GM19324 (cell line): ENCODE measurements around the gene FNTB.

Source experiments
- ATAC-seq: cut with Tn5 transposase; IDR thresholded peaks from one replicate; pipeline ENCODE4 v1.9.1; 2021; ENCODE audit warnings: mild to moderate bottlenecking, moderate library complexity; ENCODE audit not compliant: unreplicated experiment, low FRiP score

The FNTB gene

DNA sequence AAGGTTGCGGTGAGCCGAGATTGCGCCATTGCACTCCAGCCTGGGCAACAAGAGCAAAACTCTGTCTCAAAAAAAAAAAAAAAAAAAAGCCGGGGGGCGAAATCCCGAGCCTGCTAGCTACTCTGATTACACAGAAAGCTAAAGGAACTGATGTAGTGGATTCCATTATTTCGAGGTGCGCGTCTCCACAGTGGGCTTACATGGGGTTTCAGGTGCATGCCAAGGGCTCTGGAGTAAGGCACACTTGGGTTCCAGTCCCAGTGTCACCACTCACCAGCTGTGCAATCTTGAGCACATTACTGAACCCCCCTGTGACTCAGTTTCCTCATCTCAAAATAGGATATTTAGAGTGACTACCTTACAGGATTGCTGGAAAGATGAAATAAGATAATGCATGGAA, 12.9 kb upstream of the FNTB start:
- no peak for ATAC-seq

DNA sequence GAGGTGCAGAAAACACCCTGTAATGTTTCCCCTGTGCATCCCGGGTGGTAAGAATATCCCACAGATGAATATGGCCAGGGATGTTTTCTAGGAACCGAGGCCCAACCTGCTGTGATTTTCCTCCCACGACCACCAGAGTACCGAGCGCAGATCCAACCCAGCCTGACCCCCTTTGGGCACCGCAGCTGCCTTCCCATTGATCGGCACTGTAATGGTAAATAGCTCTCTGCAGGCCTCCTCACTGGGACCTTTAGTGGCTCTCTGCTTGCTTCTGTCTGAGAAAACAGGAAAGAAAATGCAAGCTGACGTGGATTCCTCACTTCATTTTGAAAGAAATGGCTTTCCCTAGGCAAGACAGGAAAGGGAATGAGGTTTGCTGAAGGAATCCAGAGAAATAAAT, 12.1 kb upstream of the FNTB start:
- ATAC-seq: no peak

DNA sequence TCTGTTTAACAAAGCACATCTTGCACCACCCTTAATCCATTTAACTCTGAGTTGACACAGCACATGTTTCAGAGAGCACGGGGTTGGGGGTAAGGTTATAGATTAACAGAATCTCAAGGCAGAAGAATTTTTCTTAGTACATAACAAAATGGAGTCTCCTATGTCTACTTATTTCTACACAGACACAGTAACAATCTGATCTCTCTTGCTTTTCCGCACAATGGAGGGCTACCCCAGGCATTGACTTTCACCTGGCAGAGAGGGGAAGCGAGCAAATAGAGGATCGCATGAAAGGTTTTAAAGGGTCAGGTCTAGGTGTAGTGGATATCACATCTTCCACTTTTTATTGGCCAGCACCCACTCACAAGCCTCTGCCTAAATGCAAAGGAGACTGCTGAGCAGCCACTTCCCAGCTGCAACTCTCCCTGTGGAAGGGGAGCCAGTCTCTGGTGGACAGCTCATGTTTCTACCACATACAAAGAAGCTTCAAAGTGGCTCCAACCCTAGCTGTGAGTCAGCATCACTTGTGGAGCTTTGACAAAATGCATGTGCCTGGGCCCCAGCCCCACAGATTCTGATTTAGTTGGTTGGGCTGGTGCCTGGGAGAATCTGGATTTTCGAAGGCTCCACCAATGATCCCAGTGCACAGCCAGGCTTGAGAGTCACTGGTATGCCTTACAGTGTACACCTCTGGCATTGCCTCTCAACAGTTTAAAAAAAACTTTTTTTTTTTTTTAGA, 7.2 kb upstream of the FNTB start:
- no peak for ATAC-seq

DNA sequence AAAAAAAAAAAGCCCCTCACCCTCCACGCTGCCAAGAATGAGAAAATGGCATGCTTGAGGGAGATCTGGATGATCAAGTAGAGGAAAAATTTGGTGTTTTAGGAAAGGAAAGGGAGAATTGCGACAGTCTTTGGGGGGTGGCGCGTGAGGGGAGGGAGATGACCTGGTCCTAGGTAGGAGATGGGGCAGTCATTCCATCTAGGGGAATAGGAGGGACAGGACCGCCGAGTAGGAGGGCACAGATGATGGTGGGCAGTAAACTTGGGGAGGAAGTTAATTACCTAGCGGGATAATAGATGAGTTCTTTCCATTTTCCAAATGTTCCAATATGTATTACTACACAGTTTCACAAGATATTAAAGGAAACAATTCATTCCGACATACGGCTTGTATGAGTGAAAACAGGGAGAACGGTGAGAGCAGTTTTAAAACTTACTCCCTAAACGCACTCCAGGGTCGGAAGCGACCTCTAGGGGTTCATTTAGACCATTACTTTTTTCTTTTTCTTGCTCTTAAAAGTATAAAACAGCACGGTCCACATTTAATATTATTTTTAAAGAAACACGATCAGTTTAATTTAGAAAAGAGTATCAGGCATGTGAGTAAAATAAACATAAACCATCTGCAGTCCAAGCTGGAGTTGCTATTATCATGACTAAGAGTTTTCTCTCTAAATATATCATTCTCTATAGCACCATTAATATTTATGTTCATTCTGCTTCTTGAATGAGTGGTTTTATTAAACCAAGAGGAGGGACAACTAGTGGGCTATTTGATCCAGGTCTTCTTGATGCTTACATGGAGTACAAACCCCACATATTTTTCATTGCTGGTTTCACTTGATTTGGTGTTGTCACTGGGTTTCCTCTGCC, 3.0 kb upstream of the FNTB start:
- ATAC-seq: no peak

DNA sequence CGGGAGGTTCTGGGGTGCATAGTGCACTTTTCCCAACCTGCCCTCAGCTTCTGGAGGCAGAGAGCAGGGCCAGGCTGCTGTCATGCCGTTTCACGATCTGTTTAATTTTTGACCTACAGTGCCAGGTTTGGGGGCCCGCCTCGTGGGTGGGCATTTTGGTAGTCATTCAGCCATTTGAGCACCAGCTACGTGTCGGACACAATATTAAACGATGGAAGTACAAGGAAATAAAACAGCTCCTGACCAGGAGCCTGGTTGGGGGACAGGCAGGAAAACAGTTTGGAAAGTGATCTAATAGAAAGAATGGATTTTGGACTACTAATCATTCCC, 708 bp downstream of the FNTB start:
- no peak for ATAC-seq

DNA sequence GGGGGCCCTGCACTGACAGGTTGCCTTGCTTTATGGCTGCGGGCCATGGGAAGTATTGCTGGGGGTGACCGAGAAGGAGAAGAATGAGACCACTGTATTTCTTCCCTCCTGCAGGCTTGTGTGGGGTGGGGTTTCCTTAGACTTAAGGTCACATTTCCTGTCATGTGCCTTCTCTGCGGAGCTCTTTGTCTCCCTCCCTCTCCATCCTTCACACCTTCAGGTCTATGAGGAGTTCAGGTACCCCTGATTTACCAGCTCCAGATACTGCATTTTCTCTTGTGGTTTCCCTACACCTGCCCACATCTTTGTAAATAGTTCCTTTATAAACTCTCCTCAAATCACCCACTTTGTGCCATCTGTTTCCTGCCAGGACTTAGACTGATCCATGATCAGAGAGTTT, 3.6 kb downstream of the FNTB start:
- ATAC-seq: no peak

DNA sequence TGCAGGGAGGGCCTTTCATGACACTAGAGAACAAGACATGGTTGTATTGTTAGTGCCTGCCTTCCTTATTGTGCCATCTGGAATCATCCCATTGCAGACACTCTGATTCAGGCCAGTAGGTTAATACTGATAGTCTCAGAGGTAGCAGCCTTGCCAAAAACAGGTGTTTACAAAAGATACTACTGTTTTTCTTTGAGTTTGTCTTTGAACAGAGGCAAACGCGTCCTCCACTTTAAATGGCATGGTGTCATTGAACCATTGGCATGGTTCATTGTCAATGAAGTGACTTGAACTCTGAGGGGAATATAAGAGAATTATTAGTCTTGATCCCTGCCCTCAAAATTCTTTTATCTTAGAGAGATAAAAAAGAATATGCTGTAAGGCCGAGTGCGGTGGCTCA, 4.2 kb downstream of the FNTB start:
- ATAC-seq: no peak

DNA sequence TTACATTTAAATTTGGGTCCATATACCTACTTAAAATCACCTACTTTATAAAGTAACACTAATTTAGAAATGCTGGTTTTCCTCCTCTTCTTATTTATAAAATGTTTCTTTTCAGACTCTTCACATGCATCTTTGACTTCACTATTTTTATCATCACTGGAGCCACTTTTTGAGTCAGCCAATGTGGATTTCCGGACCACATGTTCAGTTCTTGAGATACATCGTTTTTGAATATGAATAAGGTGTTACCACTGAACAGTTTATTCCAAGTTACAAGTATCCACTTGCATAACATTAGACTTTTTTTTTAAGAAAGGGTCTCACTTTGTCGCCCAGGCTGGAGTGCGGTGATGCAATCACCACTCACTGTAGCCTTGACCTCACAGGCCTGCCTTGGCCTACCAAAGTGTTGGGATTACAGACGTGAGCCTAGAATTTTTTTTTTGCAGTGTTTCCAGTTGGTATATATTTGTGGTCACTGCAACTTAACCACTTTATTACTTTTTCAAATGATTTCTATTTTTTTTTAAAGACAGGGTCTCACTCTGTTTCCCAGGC, 5.7 kb downstream of the FNTB start:
- no peak for ATAC-seq

DNA sequence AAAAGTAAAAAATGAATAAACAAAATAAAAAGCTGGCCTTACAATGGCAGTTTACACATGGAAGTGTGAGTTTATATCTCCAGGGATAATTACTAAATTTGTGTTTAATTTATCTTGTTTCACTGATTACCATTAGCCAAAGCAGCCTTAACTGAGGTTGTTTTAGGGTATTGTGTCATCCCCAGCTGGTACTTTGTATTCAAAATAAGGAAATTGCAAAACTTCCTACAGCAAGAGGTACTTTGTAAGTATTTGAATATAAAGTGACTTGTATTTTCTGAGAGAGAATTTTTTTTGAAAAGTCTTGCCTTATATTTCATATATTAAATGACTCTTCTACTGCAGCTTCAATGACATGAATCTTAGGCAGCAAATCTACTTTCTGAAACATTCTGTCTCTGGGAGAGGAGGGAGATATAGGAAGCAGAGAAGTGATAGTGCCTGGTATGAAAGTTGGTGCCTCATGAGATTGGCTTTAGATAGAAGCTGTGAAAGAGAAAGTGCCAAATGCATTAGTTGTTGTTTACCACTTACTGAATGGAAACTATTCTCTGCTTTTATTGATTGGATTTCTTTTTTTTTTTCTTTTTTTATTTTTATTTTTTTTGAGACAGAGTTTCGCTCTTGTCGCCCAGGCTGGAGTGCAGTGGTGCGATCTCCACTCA, 6.7 kb downstream of the FNTB start:
- ATAC-seq: no peak

DNA sequence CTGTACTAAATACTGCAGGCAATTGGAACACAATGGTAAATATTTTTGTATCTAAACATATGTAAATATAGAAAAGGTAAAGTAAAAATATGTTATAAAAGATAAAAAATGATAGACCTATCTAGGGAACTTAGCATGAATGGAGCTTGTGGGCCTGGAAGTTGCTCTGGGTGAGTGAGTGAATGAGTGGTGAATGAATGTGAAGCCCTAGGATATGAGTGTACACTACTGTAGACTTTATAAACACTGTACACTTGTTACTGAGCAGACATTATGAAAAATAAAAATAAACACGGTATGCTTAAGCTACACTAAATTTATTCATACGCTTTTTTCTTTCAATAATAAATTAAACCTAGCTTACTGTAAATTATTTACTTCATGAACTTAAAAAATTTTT, 7.8 kb downstream of the FNTB start:
- no peak for ATAC-seq

DNA sequence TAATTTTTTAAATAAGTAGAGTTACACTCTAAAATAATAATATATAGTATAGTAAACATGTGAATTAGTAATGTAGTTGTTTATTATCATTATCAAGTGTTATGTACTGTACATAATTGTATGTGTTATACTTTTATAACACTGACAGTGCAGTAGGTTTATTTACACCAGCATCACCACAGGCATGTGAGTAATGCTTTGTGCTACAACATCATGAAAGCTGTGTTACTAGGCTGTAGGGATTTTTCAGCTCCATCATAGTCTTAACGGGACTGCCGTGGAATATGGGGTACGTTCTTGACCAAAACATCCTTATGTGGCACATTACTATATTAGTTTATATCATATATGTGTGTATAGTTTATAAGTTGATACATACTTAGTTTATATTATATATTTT, 8.6 kb downstream of the FNTB start:
- ATAC-seq: no peak

DNA sequence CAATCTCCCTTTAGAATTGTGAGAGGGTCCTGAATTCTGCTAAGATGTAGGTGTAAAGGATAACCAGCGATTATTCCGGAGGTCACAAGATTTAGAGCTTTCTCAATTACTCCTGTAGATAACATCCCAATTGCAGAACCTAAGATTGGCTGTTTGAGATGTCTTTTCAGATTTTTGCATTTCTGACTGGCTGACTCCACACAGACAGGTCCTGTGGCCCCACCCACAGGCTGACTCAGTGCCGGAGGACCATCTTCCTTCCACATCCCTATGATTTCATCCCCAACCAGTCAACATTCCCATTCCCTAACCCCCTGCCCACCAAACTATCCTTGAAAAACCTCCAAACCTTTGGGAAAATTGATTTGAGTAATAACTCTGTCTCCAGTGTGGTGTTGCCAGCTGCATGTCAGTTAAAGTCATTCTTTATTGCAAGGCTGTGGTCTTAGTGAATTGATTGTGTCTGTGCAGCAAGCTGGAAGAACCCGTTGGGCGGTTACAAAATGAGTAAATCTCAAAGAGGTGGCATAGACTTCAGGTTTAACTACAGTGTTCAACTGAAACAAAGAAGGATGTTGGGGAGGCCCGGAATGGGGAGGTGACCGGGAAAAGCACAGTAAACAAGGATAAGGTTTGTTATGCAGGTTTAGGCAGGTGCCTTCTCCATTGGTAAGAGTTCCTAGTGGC, 10.6 kb downstream of the FNTB start:
- peak; percentile 66 for ATAC-seq

DNA sequence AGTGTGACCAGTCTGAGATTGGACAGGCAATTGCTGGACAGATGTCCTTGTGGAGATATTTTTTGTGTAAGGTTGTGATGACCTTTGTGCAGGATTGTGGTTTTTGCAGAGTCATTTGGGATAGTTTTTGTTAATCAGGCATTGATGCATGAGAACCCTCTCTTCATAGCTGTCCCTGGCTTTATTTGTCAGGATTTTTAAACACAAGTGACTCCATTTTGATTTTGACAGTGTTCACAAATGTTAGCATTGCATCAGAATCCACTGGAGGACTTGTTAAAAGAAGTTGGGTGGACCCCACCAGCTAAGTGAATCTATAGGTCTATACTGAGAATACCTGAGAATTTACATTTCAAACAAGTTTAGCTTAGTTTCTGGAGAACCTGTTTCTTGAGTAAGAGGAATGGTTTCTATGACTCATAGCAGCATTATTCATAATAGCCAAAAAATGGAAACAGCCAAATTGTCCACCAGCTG, 11.8 kb downstream of the FNTB start:
- no peak for ATAC-seq

DNA sequence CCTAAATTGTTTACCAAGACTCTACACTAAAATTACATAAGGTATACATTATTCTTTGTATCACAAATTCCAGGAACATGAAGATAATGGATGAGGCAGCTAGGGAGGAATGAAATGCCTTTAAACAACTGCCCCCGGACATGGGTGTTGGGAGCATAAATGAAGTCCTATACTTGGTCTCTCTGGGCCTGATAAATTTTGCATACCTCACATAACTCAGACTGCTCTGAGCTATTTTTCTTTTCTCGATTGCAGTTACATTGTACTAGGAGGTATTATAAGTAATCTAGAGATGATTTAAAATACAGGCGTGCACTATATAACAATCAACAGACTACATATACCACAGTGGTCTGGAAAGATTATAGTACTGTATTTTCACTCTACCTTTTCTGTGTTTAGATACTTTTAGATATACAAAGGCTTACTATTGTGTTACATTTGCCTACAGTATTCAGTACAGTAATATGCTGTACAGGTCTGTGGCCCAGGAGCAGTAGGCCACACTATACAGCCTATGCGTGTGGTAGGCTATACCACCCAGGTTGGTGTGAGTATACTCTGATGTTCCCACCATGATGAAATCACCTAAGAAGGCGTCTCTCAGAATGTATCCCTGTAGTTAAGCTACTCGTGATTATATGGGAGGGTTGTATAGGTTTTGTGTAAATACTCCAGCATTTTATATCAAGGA, 14.3 kb downstream of the FNTB start:
- ATAC-seq: no peak

DNA sequence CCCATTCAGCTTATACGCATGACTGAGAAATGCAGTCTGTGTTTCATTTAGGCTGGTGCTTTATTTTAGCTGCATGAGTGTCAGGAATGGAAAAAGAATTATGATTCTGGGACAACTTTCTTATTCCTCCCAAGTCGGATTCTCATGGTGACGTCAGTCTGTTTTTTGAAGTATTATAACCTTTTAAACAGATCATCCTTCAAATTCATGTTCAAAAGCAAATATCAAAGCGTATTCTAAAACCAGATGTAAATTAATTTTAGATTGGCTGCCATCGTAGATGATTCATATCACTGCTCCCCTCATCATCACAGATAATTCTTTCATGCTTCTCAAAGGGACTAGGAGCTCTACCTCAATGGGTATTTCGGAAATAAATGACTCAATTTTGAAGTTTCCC, 15.0 kb downstream of the FNTB start:
- ATAC-seq: no peak

DNA sequence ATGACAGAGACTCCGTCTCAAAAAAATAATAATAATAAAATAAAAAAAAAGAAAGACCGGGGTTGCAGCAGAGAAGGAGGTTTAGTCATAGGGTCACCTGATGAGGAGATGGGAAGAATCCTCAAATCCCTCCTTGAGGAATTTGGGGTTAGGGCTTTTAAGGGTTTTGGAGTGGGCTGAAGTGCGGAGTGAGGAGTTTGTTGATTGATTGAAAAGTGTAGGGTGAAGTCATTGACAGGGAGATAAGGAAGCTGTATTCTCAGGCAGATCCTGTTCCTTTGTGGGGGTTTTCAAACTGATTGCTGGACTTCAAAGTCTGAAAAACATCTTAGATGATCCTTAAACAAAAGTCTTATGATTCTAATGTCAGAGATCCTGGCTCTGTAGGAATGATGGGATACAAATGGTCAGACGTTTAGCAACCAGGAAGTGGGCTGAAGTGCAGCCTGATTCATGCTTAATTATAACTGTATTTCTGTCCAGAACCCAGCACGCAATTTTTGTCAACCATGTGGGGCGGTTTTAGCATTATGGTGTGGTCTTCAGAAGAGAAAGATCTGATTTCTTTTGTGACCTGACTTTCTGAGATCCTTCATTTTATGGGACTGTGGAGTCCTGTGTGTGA, 16.0 kb downstream of the FNTB start:
- ATAC-seq: no peak

DNA sequence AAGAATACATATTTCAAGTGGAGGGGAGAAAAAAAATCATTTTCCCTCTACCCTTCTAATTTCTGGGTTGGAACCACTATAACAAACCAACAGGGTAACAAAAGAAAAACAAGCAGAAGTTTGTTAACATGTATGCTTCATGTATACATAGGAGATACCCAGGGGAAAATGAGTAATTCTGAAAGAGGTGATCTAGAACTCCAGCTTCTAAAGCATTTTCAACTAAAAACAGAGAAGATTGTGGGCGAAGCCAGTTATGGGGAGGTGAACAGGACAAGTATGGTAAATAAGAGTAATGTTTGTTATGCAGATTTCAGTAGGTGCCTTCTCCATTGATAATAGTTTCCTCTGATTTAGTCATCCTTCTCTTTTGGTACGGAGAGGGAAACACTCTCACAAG, 16.7 kb downstream of the FNTB start:
- no peak for ATAC-seq

DNA sequence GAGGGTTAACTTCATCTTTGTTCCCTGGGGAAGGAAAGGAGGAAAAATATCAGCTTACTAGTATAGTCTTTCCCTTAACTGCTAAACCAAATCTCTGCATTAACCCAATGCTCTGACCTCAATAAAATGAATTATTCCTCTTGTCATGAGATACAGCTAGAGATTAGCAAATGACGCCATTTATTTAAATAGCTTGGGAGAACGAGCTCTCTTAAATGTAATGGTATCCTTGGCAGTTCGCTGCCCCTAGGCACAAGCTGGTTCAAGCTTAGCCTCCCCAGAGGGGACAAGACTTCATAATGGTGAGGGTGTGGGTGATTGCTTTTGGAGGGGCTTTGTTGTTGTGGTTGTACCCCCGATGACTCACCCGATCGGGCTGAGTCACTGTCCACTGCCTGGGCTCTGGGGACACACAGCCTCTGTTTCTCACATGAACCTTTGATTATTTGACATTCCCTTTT, 19.6 kb downstream of the FNTB start:
- ATAC-seq: no peak

DNA sequence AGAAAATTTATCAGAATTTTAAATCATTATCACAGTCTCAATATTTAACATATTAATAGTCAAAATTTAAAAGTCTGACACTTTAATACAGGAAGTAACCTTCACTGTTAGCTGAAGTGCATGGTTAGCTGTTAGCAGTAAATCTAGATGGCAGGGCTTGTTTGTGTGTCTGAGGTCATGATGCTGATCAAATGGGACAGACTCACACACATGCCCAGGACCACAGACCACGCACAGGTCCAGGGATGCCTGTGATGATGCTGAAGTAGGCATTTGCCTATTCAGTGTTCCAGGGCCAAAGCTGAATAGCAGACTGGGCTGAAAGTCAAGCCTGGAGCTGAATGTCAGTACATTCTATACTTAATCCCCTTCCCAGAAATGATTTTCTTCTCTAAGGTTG, 20.5 kb downstream of the FNTB start:
- no peak for ATAC-seq
